ENCODE measurements around the gene SCYGR2. TPM values are rescaled to one million over a fixed set of nuclear protein-coding genes. Genes with fewer than 3 reads are reported as not detected.

SCYGR2 gene
- total RNA-seq, 1 experiment from 2014 or later = not detected

DNA sequence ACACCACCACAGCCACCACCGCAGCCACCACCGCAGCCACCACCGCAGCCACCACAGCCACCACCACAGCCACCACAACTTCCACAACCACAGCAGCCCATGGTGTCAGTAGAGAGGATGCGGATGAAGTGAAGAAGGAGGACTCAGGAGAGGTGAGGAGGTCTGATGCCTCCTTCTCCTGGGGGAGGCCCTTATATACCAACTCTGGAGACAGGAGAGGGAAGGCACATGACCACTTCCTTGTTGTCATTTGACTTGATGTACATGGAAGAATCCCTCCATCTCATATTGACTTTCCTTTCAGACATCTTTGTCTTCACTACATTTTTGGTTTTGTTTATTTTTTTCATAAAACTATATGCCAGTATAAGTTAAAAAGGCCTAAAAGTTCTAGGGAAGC lies 16.0 kb downstream of the SCYGR2 start, which contains the start of gene SCYGR3:
Gene SCYGR3 (minus strand): TSS at position 101 of the 400 bp plus-strand sequence. CDS start 0 bp downstream, at position 101.
- Histone ChIP-seq H3K9me3 (ENCODE audit: control insufficient read depth, insufficient read depth, low read depth, low read length) (no peaks in the 10 kb centered on the region), H3K27me3 (ENCODE audit: control insufficient read depth, insufficient read depth, low read length) (no peaks in the 10 kb centered on the region), H3K27ac (ENCODE audit: low read length) (no peak within 1 kb of the TSS), H3K36me3 (ENCODE audit: control insufficient read depth, insufficient read depth, low read length) (no peaks in the 10 kb centered on the region), H3K4me1 (ENCODE audit: control insufficient read depth, insufficient read depth, low read length) (no peaks in the 10 kb centered on the region), H3K4me3 (ENCODE audit: low read depth in 2 of 2, low read length in 2 of 2) (no peak within 1 kb of the TSS)
- POLR2A ChIA-PET = no interaction called here
- TF ChIP-seq TCF7L2 (IDR thresholded peaks at IDR 0.05; ENCODE audit: low read depth, low read length) (no peak), POLR2AphosphoS5 (IDR thresholded peaks at IDR 0.05; ENCODE audit: low read depth, low read length) (no peak), SIN3A (IDR thresholded peaks at IDR 0.05; ENCODE audit: borderline replicate concordance, insufficient read depth, low read depth, low read length) (no peak)
- TF ChIP-seq, protein P1, sequence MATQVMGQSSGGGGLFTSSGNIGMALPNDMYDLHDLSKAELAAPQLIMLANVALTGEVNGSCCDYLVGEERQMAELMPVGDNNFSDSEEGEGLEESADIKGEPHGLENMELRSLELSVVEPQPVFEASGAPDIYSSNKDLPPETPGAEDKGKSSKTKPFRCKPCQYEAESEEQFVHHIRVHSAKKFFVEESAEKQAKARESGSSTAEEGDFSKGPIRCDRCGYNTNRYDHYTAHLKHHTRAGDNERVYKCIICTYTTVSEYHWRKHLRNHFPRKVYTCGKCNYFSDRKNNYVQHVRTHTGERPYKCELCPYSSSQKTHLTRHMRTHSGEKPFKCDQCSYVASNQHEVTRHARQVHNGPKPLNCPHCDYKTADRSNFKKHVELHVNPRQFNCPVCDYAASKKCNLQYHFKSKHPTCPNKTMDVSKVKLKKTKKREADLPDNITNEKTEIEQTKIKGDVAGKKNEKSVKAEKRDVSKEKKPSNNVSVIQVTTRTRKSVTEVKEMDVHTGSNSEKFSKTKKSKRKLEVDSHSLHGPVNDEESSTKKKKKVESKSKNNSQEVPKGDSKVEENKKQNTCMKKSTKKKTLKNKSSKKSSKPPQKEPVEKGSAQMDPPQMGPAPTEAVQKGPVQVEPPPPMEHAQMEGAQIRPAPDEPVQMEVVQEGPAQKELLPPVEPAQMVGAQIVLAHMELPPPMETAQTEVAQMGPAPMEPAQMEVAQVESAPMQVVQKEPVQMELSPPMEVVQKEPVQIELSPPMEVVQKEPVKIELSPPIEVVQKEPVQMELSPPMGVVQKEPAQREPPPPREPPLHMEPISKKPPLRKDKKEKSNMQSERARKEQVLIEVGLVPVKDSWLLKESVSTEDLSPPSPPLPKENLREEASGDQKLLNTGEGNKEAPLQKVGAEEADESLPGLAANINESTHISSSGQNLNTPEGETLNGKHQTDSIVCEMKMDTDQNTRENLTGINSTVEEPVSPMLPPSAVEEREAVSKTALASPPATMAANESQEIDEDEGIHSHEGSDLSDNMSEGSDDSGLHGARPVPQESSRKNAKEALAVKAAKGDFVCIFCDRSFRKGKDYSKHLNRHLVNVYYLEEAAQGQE (IDR thresholded peaks at IDR 0.05; ENCODE audit: insufficient read depth in 1 of 2, low read depth in 2 of 2, low read length in 1 of 2) = no peak
- TF ChIP-seq, protein P2, sequence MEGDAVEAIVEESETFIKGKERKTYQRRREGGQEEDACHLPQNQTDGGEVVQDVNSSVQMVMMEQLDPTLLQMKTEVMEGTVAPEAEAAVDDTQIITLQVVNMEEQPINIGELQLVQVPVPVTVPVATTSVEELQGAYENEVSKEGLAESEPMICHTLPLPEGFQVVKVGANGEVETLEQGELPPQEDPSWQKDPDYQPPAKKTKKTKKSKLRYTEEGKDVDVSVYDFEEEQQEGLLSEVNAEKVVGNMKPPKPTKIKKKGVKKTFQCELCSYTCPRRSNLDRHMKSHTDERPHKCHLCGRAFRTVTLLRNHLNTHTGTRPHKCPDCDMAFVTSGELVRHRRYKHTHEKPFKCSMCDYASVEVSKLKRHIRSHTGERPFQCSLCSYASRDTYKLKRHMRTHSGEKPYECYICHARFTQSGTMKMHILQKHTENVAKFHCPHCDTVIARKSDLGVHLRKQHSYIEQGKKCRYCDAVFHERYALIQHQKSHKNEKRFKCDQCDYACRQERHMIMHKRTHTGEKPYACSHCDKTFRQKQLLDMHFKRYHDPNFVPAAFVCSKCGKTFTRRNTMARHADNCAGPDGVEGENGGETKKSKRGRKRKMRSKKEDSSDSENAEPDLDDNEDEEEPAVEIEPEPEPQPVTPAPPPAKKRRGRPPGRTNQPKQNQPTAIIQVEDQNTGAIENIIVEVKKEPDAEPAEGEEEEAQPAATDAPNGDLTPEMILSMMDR (IDR thresholded peaks at IDR 0.05) = no peak
- in situ Hi-C loops (cut with HindIII; ENCODE audit: low pct_unique_long_range_greater_than_20kb, low sequenced_read_pairs) = no loop called here
- CTCF ChIA-PET = no interaction called here
- intact Hi-C loops (cut with micrococcal nuclease; ENCODE audit: unreplicated experiment) = no loop called here
- no TSS peak for BruUV-seq (replicated peaks)
- DNase-seq (ENCODE audit: low read depth, low spot score) = no peak
- no peak for ATAC-seq

DNA sequence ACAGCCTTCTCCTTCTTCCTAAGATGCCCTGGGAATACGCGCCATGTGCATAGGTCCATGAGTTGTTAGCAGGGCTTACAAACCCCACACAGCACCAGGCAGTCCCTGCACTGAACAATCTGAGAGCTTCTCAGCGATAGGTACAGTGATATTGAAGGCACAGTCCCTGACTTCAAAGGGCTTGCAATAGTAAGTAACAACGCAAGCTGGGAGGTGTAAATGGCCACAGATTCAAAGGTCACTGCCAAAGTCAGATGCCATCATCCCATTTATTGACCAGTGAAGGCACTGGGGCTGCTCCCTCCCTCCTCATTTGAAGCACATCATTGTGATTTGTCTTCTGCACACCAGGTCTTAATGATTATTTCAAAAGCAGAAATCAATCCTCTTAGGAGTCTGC lies 16.5 kb downstream of the SCYGR2 start:
- no peak for TF ChIP-seq SIN3A (IDR thresholded peaks at IDR 0.05; ENCODE audit: borderline replicate concordance, insufficient read depth, low read depth, low read length)
- TF ChIP-seq POLR2AphosphoS5 (IDR thresholded peaks at IDR 0.05; ENCODE audit: low read depth, low read length) = no peak
- TF ChIP-seq, protein P1 (IDR thresholded peaks at IDR 0.05; ENCODE audit: insufficient read depth in 1 of 2, low read depth in 2 of 2, low read length in 1 of 2) = no peak
- TF ChIP-seq, protein P2 (IDR thresholded peaks at IDR 0.05) = no peak
- TF ChIP-seq TCF7L2 (IDR thresholded peaks at IDR 0.05; ENCODE audit: low read depth, low read length) = no peak
- POLR2A ChIA-PET = no interaction called here
- intact Hi-C loops (cut with micrococcal nuclease; ENCODE audit: unreplicated experiment) = no loop called here
- no peak for ATAC-seq
- CTCF ChIA-PET = no interaction called here
- in situ Hi-C loops (cut with HindIII; ENCODE audit: low pct_unique_long_range_greater_than_20kb, low sequenced_read_pairs) = no loop called here
- BruUV-seq (replicated peaks) = no TSS peak
- H3K27me3 ChIP-seq (ENCODE audit: control insufficient read depth, insufficient read depth, low read length) = no peaks in the 10 kb centered on the region
- H3K9me3 ChIP-seq (ENCODE audit: control insufficient read depth, insufficient read depth, low read depth, low read length) = no peaks in the 10 kb centered on the region
- no peak overlapping the region for H3K4me3 ChIP-seq (ENCODE audit: low read depth in 2 of 2, low read length in 2 of 2)
- no peaks in the 10 kb centered on the region for H3K36me3 ChIP-seq (ENCODE audit: control insufficient read depth, insufficient read depth, low read length)
- no peaks in the 10 kb centered on the region for H3K4me1 ChIP-seq (ENCODE audit: control insufficient read depth, insufficient read depth, low read length)
- no peak for DNase-seq (ENCODE audit: low read depth, low spot score)
- no peak overlapping the region for H3K27ac ChIP-seq (ENCODE audit: low read length)
